ENCODE results near the gene UFD1. TPM values are rescaled to one million over a fixed set of nuclear protein-coding genes. Genes with fewer than 3 reads are reported as not detected.

Gene UFD1
- total and polyA plus RNA-seq, 8 donors = 3.8 to 86.6 (median 51.3) TPM

- Histone ChIP-seq H3K4me3 (peak overlapping the region; percentile 86 to 98 (median 94)), H3K9me3 (no peaks in the 10 kb centered on the region), H3K27me3 (no peaks in the 10 kb centered on the region), H3K4me1 (peaks cover 23 to 62% (median 44%) of the 10 kb centered on the region in 4 donors), H3K27ac (peak overlapping the region; percentile 81 to 98 (median 94)), H3K36me3 (peaks cover 9 to 11% (median 10%) of the 10 kb centered on the region in 4 donors)
- peak; percentile 40 to 78 for DNase-seq
- intact Hi-C loops (cut with DNase I; ENCODE audit: low total_unique reads) = loop anchor here (5.0 kb wide), 1 partner anchor 47 kb away; the partner anchor contains the start of genes CDC45 and UFD1
- TF ChIP-seq POLR2AphosphoS5 (IDR thresholded peaks at IDR 0.05) (no peak), POLR2A (IDR thresholded peaks at IDR 0.05) (no peak), EP300 (IDR thresholded peaks at IDR 0.05) (no peak)
- TF ChIP-seq, protein P1, sequence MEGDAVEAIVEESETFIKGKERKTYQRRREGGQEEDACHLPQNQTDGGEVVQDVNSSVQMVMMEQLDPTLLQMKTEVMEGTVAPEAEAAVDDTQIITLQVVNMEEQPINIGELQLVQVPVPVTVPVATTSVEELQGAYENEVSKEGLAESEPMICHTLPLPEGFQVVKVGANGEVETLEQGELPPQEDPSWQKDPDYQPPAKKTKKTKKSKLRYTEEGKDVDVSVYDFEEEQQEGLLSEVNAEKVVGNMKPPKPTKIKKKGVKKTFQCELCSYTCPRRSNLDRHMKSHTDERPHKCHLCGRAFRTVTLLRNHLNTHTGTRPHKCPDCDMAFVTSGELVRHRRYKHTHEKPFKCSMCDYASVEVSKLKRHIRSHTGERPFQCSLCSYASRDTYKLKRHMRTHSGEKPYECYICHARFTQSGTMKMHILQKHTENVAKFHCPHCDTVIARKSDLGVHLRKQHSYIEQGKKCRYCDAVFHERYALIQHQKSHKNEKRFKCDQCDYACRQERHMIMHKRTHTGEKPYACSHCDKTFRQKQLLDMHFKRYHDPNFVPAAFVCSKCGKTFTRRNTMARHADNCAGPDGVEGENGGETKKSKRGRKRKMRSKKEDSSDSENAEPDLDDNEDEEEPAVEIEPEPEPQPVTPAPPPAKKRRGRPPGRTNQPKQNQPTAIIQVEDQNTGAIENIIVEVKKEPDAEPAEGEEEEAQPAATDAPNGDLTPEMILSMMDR (IDR thresholded peaks at IDR 0.05) = no peak
- WGBS, 5 donors = 6 to 14% (median 8%) methylated on average over 12 of the region's 12 CpGs
Measured at GRCh38 chr22:19429950-19430889, 48.8 kb downstream of the UFD1 start.

GRCh38 chr22:19424186-19424500 lies 54.9 kb downstream of the UFD1 start:
- Histone ChIP-seq H3K4me1 (peaks cover 0 to 68% (median 17%) of the 10 kb centered on the region in 4 donors), H3K27me3 (no peaks in the 10 kb centered on the region), H3K9me3 (no peaks in the 10 kb centered on the region), H3K36me3 (peaks cover 0 to 5% (median 0%) of the 10 kb centered on the region in 4 donors), H3K27ac (no peak overlapping the region), H3K4me3 (no peak overlapping the region)
- no peak for TF ChIP-seq EP300 (IDR thresholded peaks at IDR 0.05)
- TF ChIP-seq, protein P1 (IDR thresholded peaks at IDR 0.05) = no peak
- no peak for TF ChIP-seq POLR2A (IDR thresholded peaks at IDR 0.05)
- no peak for TF ChIP-seq POLR2AphosphoS5 (IDR thresholded peaks at IDR 0.05)
- intact Hi-C loops (cut with DNase I; ENCODE audit: low total_unique reads) = no loop called here
- no peak for DNase-seq
- 81 to 92% (median 90%) methylated on average over 3 of the region's 3 CpGs for WGBS, 5 donors

DNA sequence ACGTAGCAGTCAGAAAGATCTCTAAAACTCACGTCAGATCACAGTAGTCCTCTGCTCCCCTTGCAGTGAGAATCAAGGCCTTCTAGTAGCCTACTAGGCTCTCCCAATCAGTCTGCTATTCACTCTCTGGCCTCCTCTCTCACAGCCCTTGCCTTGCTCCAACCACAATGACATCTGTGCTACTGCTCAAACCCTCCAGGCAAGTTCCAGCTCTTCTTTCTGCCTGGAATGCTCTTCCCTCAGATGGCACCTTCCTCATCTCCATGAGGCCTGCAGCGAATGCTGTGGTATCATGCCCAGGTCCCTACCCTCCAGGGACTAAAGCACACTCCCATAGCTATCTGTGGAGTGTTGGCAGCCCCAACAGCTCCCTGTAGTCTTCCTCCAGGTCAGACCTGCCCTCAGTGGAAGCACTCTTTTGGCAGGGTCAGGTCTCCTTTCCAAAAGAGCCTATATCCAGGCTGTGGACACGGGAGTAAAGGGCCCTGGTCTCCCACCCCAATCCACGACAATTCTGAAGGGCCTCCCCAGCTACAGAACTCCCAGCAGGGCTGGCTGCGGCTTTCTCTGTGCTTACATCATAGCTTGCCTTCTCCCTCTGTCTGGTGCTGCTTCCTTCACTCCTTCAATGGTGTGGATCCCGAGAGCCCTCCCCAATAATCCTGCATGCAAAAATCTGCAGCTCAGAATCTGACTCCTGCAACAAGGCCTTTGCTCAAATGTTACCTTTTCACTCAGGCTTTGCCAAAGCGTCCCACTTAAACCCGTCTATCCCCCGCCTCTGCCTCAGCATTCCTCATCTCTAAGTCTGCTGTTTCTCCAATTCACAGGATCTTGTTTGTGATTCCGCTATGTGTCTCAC lies 56.3 kb downstream of the UFD1 start:
- 79 to 89% (median 81%) methylated on average over 11 of the region's 11 CpGs for WGBS, 5 donors

More for the DNA sequence above, 56.3 kb downstream of the UFD1 start:
- TF ChIP-seq POLR2AphosphoS5 (IDR thresholded peaks at IDR 0.05) (no peak), POLR2A (IDR thresholded peaks at IDR 0.05) (no peak), EP300 (IDR thresholded peaks at IDR 0.05) (no peak)
- TF ChIP-seq, protein P1 (IDR thresholded peaks at IDR 0.05) = no peak
- no peak overlapping the region for H3K4me3 ChIP-seq
- H3K4me1 ChIP-seq = peaks cover 0 to 59% (median 11%) of the 10 kb centered on the region in 4 donors
- no peaks in the 10 kb centered on the region for H3K27me3 ChIP-seq
- intact Hi-C loops (cut with DNase I; ENCODE audit: low total_unique reads) = no loop called here
- H3K9me3 ChIP-seq = no peaks in the 10 kb centered on the region
- DNase-seq = no peak
- peaks cover 0 to 5% (median 0%) of the 10 kb centered on the region in 4 donors for H3K36me3 ChIP-seq
- no peak overlapping the region for H3K27ac ChIP-seq
